ENCODE results near the gene ZNF423.

Gene ZNF423

GRCh38 chr16:49701065-49701685 lies 154.7 kb downstream of the ZNF423 start:
- no peak for DNase-seq (ENCODE audit: extremely low read depth, low read depth)
- no peak for TF ChIP-seq CTCF (IDR thresholded peaks at IDR 0.05; ENCODE audit: low read depth, low read length)

GRCh38 chr16:49700251-49701064 lies 155.5 kb downstream of the ZNF423 start:
- DNase-seq (ENCODE audit: extremely low read depth, low read depth), result no peak
- TF ChIP-seq CTCF (IDR thresholded peaks at IDR 0.05; ENCODE audit: low read depth, low read length), result no peak

GRCh38 chr16:49699841-49700175 lies 156.1 kb downstream of the ZNF423 start:
- DNase-seq (ENCODE audit: extremely low read depth, low read depth), result no peak
- TF ChIP-seq CTCF (IDR thresholded peaks at IDR 0.05; ENCODE audit: low read depth, low read length), result no peak

DNA sequence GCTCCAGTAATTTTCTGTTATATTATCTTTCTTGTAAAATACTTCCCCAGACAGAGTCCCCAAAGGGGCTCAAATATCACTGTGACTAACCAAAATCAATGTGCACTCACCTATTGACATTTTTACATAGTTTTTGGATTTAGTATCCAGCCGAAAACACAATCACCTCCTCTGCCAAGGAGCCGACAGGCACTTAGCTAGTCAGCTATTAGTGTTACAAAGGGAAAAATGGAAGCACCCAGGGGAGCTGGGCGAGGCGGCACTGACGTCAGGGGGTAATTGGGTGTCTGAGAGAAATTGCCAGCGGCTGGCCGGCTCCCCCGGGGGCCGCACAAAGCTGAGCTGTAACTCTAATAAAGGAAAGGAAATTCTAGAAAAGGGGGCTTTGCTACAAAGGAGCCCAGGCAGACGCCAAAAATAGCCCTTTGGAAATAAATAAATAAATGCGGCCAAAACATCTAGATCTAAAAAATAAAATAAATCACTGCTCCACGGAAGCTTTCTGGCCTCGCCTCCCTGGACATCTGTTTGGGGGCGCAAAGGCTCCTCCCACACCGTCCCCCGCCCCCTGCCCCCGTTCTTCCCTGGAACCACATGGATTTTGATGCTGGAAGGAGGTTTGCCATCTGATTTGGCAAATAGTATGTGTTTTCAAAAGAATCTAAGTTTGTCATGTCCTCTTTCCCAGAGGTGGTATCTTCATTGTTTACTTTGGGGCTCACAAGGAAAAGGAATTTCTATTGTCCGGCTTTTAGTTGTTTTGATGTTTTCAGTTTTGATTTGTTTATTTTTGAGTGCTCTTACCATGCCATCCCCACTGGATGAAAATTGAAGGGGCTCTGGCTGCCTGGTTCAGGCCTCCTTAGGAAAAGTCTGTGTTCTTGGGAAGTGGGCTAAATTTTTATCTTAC lies 156.7 kb downstream of the ZNF423 start:
- no peak for DNase-seq (ENCODE audit: extremely low read depth, low read depth)
- no peak for TF ChIP-seq CTCF (IDR thresholded peaks at IDR 0.05; ENCODE audit: low read depth, low read length)

GRCh38 chr16:49698453-49698815 lies 157.5 kb downstream of the ZNF423 start:
- DNase-seq (ENCODE audit: extremely low read depth, low read depth), result no peak
- no peak for TF ChIP-seq CTCF (IDR thresholded peaks at IDR 0.05; ENCODE audit: low read depth, low read length)

- no peak for TF ChIP-seq CTCF (IDR thresholded peaks at IDR 0.05; ENCODE audit: low read depth, low read length)
- no peak for DNase-seq (ENCODE audit: extremely low read depth, low read depth)
Measured at GRCh38 chr16:49697631-49698452, 158.1 kb downstream of the ZNF423 start.

Measured in AG09319 (cell line).